Cardiac muscle cell (in vitro differentiated cells and primary cell): ENCODE results near the gene ALKBH4. TPM values are rescaled to one million over a fixed set of nuclear protein-coding genes. Genes with fewer than 3 reads are reported as not detected.

Source experiments
- DNase-seq, 2 donors: peaks; one replicate each; pipeline versions ENCODE4 v3.0.0 to v3.0.0-alpha.2; 2010 to 2017; ENCODE audit warnings: low read depth in 1 of 2, low spot score in 1 of 2
- H3K27ac ChIP-seq: fragments of 200-600 bp; sonication (generic); 2 replicates; pipeline ENCODE4 v1.5.1; 2016
- H3K27me3 ChIP-seq: fragments of 200-600 bp; sonication (generic); 2 replicates; pipeline ENCODE4 v1.6.0; 2016; ENCODE audit warnings: control low read depth
- H3K36me3 ChIP-seq: fragments of 200-600 bp; sonication (generic); 2 replicates; pipeline ENCODE4 v1.5.1; 2016; ENCODE audit warnings: control low read depth
- H3K4me1 ChIP-seq: fragments of 200-600 bp; sonication (generic); 2 replicates; pipeline ENCODE4 v1.8.1; 2017; ENCODE audit warnings: low read depth, mild to moderate bottlenecking, mixed run types
- H3K4me3 ChIP-seq: fragments of 200-600 bp; sonication (generic); 2 replicates; pipeline ENCODE4 v1.5.1; 2016; ENCODE audit warnings: mild to moderate bottlenecking
- H3K9me3 ChIP-seq: fragments of 200-600 bp; sonication (generic); 2 replicates; pipeline ENCODE4 v1.5.1; 2017; ENCODE audit warnings: low read depth, mild to moderate bottlenecking, control low read depth
- polyA plus RNA-seq: library from polyadenylated mRNA; unstranded; fragments of >200 nt; fragmentation: Nextera tagmentation; extraction: Ambion mirVana; gene quantifications from 2 replicates; pipeline ENCODE4 v1.2.1, GENCODE V29; 2016
- total RNA-seq: library from RNA; depleted of rRNA; stranded (reverse); fragments of >200 nt; gene quantifications from 2 replicates; pipeline ENCODE4 v1.2.3, GENCODE V29; 2016
- TF ChIP-seq, protein P1 (sequence below): IDR thresholded peaks from 2 replicates; pipeline ENCODE4 v1.5.1; 2012; ENCODE audit warnings: low read depth, mild to moderate bottlenecking, low read length

ALKBH4 gene
- total and polyA plus RNA-seq, 2 experiments from 2014 or later = 26.7 to 31.8 TPM

DNA sequence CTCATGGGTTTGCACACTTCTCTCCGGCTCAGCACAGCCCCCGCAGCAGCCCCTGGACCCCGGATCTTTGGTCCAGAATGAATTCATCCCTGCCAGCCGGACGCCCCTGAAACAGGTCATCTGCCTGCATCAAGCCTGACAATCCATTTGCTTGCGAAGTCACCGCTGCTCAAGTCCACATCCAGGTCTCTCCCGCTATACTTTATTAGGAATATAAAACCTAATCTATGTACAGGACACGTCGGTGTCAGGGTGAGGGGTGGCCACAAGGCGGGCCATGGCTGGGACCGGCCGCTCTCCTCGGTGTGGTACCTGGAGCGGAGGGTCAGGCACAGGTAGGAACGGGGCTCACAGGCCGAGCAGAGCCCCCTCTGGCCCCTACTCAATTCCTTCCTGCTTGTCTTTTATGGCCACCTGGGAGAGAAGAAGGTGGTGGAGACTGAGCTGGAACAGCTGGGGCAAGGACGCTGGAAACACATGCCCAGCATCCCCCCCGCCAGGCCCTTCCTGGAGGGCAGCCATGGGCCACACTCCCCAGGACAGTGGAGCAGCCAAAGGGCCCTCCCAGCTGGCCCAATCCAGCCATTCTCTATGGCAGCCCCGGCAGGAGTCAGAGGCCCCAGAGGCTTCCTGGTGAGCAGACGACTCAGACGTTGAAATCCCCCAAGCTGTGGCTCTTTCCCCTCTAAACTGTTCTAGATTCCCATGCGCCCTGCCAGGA is 8.8 kb upstream of the ALKBH4 start:
- DNase-seq = no peak
- Histone ChIP-seq H3K27ac (no peak overlapping the region), H3K27me3 (no peaks in the 10 kb centered on the region), H3K4me1 (no peaks in the 10 kb centered on the region), H3K9me3 (no peaks in the 10 kb centered on the region), H3K4me3 (no peak overlapping the region), H3K36me3 (peaks cover 10% of the 10 kb centered on the region)
- TF ChIP-seq, protein P1, sequence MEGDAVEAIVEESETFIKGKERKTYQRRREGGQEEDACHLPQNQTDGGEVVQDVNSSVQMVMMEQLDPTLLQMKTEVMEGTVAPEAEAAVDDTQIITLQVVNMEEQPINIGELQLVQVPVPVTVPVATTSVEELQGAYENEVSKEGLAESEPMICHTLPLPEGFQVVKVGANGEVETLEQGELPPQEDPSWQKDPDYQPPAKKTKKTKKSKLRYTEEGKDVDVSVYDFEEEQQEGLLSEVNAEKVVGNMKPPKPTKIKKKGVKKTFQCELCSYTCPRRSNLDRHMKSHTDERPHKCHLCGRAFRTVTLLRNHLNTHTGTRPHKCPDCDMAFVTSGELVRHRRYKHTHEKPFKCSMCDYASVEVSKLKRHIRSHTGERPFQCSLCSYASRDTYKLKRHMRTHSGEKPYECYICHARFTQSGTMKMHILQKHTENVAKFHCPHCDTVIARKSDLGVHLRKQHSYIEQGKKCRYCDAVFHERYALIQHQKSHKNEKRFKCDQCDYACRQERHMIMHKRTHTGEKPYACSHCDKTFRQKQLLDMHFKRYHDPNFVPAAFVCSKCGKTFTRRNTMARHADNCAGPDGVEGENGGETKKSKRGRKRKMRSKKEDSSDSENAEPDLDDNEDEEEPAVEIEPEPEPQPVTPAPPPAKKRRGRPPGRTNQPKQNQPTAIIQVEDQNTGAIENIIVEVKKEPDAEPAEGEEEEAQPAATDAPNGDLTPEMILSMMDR = no peak

DNA sequence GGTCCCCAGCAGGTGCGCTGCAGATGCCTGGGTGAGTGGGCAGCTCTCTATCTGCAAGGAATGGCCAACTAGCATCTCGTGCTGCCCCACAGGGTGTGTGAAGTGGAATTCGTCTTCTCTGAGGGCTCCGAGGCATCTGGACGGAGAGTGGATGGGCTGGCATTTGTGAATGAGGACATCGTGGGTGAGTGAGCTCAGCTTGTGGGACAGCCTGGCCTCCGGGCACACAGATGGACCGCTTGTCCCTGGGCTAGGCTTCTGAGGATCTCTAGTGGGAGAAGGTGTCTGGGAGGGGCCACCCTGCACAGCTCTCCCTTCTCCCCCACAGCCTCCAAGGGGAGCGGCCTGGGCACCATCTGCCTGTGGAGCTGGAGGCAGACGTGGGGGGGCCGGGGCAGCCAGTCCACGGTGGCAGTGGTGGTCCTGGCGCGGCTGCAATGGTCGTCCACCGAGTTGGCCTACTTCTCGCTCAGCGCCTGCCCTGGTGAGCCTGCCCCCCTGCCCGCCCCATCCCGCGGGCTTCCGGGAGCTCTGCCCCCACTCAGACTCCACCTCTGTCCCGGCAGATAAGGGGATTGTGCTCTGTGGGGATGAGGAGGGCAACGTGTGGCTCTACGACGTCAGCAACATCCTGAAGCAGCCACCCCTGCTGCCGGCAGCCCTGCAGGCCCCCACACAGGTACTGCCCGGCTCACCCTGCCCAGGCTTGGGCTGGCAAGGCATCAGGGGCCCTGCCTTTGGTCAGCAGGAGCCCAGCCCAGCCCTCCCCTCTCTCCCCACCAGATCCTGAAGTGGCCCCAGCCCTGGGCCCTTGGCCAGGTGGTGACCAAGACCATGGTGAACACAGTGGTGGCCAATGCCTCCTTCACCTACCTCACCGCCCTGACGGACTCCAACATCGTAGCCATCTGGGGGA is 7.7 kb upstream of the ALKBH4 start:
- H3K36me3 ChIP-seq = peaks cover 10% of the 10 kb centered on the region
- DNase-seq = no peak

GRCh38 chr7:102471791-102472125 is 7.1 kb upstream of the ALKBH4 start:
- H3K9me3 ChIP-seq = no peaks in the 10 kb centered on the region
- TF ChIP-seq, protein P1 = no peak
- H3K4me1 ChIP-seq = no peaks in the 10 kb centered on the region
- H3K36me3 ChIP-seq = peaks cover 10% of the 10 kb centered on the region
- no peak overlapping the region for H3K4me3 ChIP-seq
- H3K27me3 ChIP-seq = no peaks in the 10 kb centered on the region
- no peak for DNase-seq
- H3K27ac ChIP-seq = no peak overlapping the region

More for the DNA sequence above, 7.7 kb upstream of the ALKBH4 start:
- Histone ChIP-seq H3K27me3 (no peaks in the 10 kb centered on the region), H3K27ac (no peak overlapping the region), H3K4me3 (no peak overlapping the region), H3K4me1 (no peaks in the 10 kb centered on the region), H3K9me3 (no peaks in the 10 kb centered on the region)
- TF ChIP-seq, protein P1 = no peak

- no peaks in the 10 kb centered on the region for H3K9me3 ChIP-seq
- DNase-seq = no peak
- no peaks in the 10 kb centered on the region for H3K4me1 ChIP-seq
- peaks cover 10% of the 10 kb centered on the region for H3K36me3 ChIP-seq
- H3K27me3 ChIP-seq = no peaks in the 10 kb centered on the region
- H3K27ac ChIP-seq = no peak overlapping the region
- TF ChIP-seq, protein P1 = no peak
- H3K4me3 ChIP-seq = no peak overlapping the region
Observed at GRCh38 chr7:102469972-102470825, 5.5 kb upstream of the ALKBH4 start.

DNA sequence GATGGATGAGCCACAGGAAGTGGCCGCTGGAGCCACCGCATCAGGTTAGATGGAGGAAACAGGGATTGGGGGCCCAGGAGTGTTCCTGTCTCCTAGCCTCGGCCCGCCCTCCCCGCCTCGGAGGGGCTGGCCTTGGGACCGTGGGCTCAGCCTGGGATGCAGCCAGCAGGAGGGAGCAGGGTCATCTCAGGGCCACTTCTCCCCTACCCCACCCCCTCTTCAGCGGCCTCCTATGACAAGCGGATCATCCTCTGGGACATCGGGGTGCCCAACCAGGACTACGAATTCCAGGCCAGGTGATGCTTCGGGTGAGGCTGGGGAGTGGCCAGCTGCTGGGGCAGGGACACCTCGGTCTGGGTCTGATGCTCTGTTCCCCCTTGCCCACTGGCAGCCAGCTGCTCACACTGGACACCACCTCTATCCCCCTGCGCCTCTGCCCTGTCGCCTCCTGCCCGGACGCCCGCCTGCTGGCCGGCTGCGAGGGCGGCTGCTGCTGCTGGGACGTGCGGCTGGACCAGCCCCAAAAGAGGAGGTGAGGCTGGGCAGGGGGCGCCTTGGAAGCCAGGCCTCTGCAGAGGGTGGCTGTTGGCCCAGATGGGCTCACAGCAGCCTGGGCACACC is 4.8 kb upstream of the ALKBH4 start:
- Histone ChIP-seq H3K9me3 (no peaks in the 10 kb centered on the region), H3K4me3 (no peak overlapping the region), H3K4me1 (no peaks in the 10 kb centered on the region), H3K36me3 (peaks cover 10% of the 10 kb centered on the region), H3K27ac (no peak overlapping the region), H3K27me3 (no peaks in the 10 kb centered on the region)
- TF ChIP-seq, protein P1 = no peak
- DNase-seq = no peak
